GM06990 (cell line): ENCODE data around the gene PTPRM.

Experiments
- DNase-seq: peaks from one replicate; pipeline ENCODE4 v3.0.0-alpha.2; 2011; ENCODE audit not compliant: insufficient read length; ENCODE audit errors: extremely low read depth
- H3K27me3 ChIP-seq: replicated peaks from 2 replicates; pipeline ENCODE4 v1.6.0; 2011; ENCODE audit warnings: low read length; ENCODE audit not compliant: control insufficient read depth, insufficient read depth
- H3K36me3 ChIP-seq: 2 replicates; pipeline ENCODE4 v1.5.1; 2011; ENCODE audit warnings: low read length; ENCODE audit not compliant: control insufficient read depth, insufficient read depth
- H3K4me3 ChIP-seq: replicated peaks from 2 replicates; pipeline ENCODE4 v1.5.1; 2011; ENCODE audit warnings: low read depth, mild to moderate bottlenecking, control low read depth, low read length
- TF ChIP-seq, protein P1 (sequence below): IDR thresholded peaks from 2 replicates; pipeline ENCODE4 v1.5.1; 2011; ENCODE audit warnings: low read length, control low read depth, mild to moderate bottlenecking, inconsistent platforms; ENCODE audit not compliant: insufficient read depth, poor library complexity, severe bottlenecking

The PTPRM gene

DNA sequence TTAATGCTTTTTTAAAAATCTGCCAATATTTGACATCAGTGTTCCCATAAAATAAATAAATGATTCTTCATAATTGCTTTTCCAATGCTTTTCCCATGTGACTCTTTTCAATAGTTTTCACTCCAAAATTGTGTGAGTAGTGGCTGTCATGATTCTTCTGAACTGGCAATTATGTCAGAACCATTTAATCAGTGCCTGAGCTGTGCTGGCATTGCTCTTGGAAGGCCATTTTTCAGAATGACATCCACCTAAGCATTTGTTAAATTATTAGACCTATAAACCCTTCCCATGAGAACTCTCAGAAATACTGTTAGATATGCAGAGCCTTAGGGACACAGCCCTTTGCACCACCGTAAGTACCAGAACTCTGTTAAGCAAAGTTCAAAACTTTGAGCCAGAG, 707.3 kb downstream of the PTPRM start:
- no peaks in the 10 kb centered on the region for H3K36me3 ChIP-seq
- TF ChIP-seq, protein P1, sequence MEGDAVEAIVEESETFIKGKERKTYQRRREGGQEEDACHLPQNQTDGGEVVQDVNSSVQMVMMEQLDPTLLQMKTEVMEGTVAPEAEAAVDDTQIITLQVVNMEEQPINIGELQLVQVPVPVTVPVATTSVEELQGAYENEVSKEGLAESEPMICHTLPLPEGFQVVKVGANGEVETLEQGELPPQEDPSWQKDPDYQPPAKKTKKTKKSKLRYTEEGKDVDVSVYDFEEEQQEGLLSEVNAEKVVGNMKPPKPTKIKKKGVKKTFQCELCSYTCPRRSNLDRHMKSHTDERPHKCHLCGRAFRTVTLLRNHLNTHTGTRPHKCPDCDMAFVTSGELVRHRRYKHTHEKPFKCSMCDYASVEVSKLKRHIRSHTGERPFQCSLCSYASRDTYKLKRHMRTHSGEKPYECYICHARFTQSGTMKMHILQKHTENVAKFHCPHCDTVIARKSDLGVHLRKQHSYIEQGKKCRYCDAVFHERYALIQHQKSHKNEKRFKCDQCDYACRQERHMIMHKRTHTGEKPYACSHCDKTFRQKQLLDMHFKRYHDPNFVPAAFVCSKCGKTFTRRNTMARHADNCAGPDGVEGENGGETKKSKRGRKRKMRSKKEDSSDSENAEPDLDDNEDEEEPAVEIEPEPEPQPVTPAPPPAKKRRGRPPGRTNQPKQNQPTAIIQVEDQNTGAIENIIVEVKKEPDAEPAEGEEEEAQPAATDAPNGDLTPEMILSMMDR = no peak
- H3K27me3 ChIP-seq = no peaks in the 10 kb centered on the region
- no peak overlapping the region for H3K4me3 ChIP-seq
- DNase-seq = no peak

DNA sequence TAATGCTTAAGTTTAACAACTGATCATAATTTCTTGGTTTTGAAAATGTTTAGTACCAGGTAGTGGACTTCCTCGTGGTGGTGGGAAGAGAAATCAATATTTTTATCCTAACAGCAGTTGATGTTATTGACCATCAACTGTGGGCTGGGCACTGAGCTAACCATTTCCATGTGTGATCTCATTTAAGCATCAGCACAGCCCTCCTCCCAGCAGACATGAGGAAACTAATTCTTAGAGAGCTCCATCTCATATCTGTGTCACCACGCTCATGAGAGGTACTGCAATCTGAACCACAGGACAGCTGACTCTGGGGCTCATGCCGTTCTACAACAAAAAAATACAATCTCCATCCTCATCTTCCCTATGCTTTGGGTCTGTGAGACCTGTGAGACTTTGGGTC, 709.3 kb downstream of the PTPRM start:
- Histone ChIP-seq H3K36me3 (no peaks in the 10 kb centered on the region), H3K4me3 (no peak overlapping the region), H3K27me3 (no peaks in the 10 kb centered on the region)
- TF ChIP-seq, protein P1 = no peak
- no peak for DNase-seq

DNA sequence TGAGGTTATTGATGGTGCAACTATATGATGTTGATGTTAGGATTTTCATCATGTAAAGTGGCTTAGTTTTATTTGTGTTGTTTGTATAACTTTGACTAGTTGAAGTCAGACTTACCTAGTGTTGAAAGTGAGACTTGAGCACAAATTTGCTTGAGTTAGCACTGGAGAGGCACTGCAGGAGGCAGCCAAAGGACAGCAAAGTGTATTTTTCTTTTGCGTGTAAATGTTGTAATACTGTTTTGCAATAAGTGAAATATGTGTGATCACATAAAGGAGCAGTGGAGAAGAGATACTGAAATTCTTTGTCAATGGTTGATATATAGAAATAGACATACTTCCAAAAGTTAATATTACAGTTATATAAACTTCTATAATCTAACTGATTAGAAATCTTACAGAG, 710.2 kb downstream of the PTPRM start:
- DNase-seq = no peak
- Histone ChIP-seq H3K36me3 (no peaks in the 10 kb centered on the region), H3K4me3 (no peak overlapping the region), H3K27me3 (no peaks in the 10 kb centered on the region)
- TF ChIP-seq, protein P1 = no peak

DNA sequence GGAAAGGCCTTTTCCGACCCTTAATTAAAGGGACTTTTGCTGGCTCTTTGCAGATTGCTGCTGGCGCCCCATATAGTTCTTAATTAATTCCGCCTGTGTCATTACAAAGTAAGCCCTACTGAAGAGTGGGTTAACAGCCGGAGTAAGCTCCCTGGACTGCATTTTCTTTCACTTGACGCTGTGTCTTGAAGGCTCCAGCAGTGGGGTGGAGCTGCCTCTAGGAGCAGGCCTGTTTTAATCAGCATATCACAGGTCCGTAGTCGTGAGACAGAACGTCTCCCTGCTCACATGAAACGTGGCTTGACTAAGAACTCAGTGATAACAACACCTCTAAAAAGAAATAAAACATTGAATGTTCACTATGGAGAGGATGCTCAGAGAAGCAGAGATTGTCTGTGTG, 712.2 kb downstream of the PTPRM start:
- no peak for DNase-seq
- H3K27me3 ChIP-seq = no peaks in the 10 kb centered on the region
- no peaks in the 10 kb centered on the region for H3K36me3 ChIP-seq
- H3K4me3 ChIP-seq = no peak overlapping the region
- TF ChIP-seq, protein P1 = no peak

DNA sequence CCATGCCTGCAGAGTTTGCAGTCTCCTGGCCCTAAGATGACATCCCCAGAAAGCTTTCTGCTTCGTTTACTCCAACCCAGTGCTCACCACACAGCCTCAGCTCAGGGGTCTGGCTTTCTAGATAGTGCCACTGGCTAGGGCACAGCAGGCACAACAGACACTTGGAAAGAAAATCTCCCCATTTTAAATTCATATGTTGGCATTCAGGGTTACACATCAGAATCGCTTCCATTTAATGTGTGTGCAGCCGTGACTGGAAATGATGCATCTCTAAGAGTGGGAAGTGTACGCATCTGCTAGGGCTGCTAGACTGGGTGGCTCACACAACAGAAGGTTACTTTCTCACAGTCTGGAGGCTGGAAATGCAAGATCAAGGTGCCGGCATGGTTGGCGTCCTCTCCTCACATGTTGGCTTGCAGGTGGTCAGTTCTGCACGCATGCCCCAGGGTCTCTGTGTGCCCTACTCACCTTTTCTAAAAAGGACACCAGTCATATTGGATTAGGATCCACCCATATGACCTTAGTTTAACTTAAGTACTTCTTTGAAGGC, 712.7 kb downstream of the PTPRM start:
- TF ChIP-seq, protein P1 = no peak
- H3K36me3 ChIP-seq = no peaks in the 10 kb centered on the region
- no peak for DNase-seq
- H3K4me3 ChIP-seq = no peak overlapping the region
- no peaks in the 10 kb centered on the region for H3K27me3 ChIP-seq
